ENCODE measurements around the gene PLA2G7.
"Not testable (repeated sequence)": the region's sequence is repeated elsewhere in the genome, so short reads cannot be mapped to it uniquely, and the experiment has no call there.

PLA2G7 gene

DNA sequence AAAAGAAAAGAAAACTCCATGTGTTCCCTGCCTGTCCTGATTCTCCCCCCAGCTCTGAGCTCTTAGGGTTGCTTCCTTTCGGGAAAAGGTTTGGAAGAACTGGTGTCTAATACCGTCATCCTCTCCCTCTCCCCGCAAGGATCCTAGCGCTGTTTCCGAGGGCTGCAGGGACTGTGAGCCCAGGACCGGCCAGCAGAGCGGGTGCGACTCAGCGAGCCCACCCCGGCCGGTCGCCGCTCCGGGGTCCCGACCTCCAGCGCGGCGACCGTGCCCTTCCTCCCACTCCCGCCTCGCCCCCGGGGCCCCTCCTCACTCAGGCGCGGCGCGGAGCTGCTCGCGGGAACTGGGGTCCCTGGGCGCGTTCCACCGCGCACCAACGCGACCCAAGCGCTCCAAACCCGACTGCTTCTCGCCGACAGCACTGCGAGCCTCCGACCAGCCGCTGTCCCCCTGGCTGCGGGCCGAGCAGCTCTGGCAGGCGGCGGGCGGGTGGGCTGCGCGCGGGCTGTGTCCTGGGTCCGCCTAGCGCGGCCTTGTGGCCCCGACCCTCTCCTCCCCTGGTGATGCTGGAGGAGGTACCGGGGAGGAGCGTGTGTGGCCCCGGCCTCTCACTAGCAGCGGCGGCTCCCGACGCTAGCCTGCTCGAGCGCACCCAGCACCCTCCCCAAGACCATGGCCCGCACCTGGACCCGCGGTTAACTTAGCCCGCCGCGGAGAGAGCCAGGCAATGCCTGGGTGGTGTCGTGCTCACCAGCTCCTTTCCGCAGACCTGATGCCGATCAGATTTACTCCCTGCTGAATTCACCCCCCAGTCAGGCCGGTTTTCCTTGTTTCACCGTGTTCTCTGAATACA lies at the start of gene PLA2G7:
TSS of gene PLA2G7 (minus strand) at position 509 of the 853 bp plus-strand sequence. CDS start 12,484 bp downstream, outside the sequence.
- no peak for DNase-seq (ENCODE audit: low read depth in 2 of 2)

DNA sequence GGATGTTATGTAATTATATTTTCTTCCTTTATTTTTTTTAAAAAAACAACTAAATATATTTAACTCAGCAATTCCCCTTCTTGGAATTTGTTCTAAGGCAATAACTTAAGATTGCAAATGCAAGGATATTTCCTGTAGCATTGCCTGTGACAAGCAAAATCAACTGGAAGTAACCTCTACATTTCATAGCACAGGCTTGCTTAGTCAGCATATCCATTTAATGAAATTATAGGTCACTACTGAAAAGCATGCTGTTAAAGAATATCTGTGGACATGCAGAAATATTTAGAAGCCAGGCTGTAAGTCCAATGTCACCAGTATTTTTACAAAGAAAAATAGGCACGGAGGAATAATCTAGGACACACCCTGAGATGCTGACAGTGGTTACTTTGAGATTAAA lies 49.4 kb upstream of the PLA2G7 start:
- DNase-seq (ENCODE audit: low read depth in 2 of 2) = no peak

DNA sequence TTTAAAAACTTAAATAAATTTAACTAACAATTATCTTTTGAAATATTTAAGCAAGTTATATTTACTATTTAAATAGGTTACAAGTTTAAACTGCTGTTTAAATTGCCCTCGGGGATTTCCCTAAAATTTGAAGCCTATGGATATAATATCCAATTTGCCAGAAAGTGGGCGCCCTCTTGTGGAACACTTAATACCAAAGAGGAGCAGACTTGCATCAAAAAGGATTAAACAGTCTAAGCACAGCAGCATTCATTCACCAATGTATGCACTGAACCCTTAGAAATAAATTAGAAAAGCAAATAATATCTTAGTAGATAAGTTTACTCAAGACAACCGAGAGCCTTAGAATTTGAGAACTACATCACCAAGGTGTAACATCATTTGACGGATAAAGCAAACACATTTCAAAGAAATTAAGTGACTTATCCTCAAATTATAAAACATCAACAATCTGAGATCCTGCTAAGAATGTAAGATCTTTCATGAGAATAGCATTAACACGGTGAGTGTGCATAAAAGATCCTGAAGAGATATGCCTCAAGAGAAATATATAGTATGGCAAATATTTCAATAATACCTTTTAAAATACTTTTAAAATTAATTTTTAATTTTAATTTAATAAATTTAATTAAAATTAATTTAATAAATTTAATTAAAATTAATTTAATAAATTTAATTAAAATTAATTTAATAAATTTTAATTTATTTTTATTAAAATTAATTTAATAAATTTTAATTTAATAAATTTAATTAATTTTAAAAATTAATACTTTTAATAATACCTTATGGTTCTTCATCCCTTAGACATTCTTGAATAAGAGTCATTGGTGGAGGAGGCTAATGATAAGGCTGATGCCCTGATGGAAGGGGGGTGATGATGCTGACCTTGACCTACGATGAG lies 46.6 kb upstream of the PLA2G7 start:
- peak in 1 of 2 experiments; percentile 22 for DNase-seq (ENCODE audit: low read depth in 2 of 2)

DNA sequence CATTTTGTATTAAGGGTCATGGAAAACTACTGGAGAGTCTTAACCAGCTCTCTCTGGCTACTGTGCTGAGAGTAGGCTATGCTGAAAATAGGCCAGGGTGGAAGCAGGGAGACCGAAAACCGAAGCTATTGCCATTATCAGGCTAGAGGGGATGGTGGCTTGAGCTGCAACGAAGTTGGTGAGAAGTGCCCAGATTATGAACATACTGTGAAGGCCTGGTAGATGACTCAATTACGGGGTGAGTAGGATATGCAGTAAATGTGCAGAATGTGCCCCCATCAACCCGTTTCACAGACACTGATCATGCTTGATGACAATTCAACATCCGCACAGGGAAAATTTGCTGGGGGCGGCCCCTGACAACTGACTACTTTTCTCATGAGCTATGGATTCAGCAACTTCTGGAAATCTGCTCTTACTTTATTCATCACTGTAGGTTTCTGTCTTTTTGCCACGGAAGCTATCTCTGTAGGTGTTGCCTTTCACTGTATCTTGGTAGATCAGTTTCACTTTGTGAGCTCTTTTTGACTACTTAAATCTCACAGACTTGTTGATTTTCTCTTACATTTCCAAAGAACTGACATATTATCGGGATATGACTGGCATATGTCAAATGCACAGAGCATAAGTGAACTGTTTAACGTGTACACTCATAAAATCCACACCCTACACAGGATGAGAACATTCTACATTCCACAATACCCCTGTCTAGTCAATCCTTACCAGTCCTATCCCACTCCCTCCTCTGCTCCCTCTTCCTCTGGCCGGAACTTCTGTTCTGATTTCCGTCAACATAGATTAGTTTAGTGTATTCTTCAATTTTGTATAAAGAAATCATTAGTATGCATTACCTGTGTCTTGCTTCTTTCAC lies 42.5 kb upstream of the PLA2G7 start:
- DNase-seq (ENCODE audit: low read depth in 2 of 2) = no peak

DNA sequence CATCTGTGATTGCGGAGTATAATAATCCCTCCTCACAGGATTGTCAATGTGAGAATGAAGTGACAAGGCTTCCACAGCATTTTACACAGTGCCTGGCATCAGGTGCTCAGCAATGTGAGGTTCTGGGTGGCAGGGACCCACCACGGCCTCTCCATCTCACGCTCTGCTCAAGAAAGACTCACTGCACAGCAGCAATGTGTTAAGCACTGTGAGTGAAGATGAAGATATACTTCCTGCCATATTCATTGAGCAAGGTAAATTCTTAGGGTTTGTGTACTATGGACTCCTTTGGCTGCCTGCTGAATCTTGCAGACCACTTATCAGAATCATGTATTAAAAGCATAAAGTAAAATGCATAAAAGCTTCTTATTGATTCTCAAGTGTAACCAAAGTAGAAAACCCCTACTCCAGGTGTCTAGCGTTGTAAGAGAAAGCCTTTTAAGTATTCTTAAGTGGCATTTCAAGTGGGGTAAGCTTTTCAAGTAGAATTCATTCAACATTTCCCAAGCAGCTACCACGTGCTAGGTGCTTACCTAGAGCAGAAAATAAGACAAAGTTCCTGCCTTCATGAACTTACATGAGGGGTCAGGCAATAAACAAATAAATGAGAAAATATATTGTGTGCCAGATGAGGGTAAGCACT lies 41.0 kb upstream of the PLA2G7 start:
- DNase-seq (ENCODE audit: low read depth in 2 of 2) = no peak

DNA sequence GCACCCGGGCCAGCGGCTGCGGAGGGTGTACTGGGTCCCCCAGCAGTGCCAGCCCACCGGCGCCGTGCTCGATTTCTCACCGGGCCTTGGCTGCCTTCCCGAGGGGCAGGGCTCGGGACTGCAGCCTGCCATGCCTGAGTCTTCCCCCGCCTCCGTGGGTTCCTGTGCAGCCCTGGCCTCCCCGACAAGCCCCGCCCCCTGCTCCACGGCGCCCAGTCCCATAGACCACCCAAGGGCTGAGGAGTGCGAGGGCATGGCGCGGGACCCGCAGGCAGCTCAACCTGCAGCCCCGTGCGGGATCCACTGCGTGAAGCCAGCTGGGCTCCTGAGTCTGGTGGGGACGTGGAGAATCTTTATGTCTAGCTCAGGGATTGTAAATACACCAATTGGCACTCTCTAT lies 39.6 kb upstream of the PLA2G7 start:
- not testable (repeated sequence) for DNase-seq (ENCODE audit: low read depth in 2 of 2)

DNA sequence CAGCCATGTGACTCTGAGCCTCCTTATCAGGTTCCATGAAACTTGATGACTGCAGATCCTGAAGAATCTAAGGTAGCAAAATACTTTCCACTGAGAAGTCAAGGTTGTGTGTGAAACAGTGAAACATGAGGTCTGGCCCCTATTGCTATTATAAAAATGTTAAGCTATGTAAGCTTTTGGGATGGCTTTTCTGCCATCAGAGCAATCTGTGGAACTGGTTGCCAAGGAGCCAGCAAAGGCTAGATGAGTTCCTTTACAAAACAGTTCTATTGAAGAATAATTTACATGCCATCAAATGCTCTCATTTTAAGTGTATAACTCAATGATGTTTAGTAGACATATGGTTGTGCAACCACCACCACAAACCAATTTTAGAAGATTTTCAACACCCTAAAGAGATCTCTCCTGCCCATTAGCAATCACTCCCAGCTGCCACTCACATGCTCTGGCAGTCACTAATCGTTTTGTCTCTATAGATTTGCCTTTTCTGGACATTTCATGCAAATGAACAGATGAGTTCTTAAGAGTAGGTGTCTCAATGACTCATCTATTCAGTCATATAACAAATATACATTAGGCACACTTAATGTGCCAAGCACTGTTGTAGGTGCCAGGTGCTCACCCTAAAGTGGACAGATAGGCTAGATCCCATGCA lies 38.2 kb upstream of the PLA2G7 start:
- no peak for DNase-seq (ENCODE audit: low read depth in 2 of 2)

DNA sequence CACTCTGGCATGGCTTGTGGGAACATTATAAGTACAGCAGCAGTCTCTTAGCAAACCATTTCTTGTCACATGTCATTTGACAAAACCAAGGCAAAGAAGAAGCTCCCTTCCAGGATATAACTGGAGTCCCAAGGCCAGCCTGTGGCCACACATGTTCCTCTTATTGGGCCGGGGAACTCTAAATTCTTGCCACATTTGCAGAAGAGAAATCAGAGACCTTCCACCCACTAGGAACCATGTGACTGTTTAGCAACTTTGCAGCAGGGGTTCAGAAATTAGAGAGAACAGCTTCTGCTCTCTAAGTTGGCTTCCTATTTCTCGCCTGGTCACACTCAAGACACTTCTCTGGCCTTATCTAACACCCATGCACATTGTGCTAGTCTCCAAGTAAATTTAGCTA lies 37.6 kb upstream of the PLA2G7 start:
- DNase-seq (ENCODE audit: low read depth in 2 of 2) = no peak

DNA sequence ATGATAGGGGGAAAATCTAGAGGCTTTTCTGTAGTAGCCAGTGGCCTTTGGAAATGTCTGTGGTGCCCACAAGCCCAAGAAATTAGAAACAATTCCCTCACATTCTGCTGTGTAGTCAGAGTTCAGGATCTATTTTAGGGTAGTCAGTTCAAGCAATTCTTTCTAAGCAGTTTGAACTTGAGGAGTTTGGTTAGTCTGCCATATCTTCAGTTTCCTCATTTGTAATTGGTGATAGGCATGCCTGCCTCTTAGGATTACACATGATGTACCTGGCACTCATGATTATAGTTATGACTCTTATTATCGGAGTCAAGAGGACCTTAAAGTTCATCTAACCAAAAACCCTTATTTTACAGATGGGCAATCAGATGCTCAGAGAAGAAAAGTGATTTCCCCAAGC lies 36.8 kb upstream of the PLA2G7 start:
- no peak for DNase-seq (ENCODE audit: low read depth in 2 of 2)

DNA sequence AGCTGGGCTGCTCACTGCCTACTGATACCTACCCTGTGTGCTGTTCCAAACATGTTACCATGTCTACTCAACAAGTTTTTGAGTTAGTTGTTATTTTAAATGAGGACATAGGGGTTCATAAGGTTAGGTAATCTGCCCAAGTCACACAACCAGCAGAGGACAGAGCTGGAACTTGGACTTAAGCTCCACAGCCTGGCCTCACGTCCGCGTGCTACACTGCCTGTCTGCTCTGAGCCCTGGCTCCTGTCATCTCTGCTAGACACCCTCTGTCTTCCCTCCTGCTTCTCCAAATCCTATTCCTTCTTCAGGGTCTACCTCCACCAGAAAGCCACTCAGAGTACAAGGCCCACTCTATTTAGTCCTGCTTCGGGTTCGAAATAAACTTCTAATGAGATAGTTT lies 29.8 kb upstream of the PLA2G7 start:
- DNase-seq (ENCODE audit: low read depth in 2 of 2) = no peak

DNA sequence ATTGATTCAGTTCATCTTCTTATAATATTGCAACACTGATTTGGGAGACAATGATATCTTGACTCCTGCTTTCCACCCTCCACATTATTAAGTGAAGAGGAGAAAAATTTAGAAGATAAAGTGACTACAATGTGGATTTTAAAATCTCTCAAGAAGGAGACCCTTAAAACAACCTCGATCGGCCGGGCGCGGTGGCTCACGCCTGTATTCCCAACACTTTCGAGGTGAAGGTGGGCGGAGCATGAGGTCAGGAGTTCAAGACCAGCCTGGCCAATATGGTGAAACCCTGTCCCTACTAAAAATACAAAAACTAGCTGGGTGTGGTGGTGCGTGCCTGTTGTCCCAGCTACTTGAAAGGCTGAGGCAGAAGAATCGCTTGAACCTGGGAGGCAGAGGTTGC lies 29.1 kb upstream of the PLA2G7 start:
- not testable (repeated sequence) for DNase-seq (ENCODE audit: low read depth in 2 of 2)

DNA sequence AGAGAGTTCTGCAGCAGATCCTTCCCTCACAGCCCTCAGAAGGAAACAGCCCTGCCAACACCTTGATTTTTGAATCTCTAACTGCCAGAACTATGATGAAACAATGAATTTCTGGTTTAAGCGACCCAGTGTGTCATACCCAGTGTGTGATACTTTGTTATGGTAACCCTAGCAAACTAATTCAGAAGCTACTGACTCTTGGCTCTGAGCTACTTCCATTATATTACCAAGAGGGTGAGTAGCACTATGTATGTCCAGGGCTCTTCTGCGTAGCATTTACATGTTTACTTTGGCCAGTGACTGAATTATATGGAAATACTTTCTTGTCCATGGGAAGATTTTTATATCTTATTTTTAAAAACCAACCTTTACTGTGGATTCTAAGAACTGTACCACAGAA lies 28.3 kb upstream of the PLA2G7 start:
- no peak for DNase-seq (ENCODE audit: low read depth in 2 of 2)

DNA sequence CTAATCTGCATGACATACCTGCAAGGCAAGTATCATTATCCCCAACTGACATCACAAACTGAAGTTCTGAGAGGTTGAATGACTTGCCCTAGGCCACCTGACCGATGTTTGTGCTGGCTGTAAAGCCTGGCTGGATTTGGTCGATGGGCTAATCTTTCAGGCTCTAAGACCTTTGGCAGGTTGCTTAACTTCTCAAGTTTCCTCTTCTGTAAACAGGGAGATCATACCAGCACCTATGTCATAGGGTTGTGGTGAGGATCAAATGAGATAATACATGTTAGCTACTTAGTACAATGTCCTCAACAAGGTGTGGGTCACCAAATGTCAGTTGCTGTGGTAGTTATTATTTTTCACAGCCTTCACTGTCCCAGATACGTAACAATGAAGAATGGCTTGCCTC lies 25.8 kb upstream of the PLA2G7 start:
- DNase-seq (ENCODE audit: low read depth in 2 of 2) = no peak

DNA sequence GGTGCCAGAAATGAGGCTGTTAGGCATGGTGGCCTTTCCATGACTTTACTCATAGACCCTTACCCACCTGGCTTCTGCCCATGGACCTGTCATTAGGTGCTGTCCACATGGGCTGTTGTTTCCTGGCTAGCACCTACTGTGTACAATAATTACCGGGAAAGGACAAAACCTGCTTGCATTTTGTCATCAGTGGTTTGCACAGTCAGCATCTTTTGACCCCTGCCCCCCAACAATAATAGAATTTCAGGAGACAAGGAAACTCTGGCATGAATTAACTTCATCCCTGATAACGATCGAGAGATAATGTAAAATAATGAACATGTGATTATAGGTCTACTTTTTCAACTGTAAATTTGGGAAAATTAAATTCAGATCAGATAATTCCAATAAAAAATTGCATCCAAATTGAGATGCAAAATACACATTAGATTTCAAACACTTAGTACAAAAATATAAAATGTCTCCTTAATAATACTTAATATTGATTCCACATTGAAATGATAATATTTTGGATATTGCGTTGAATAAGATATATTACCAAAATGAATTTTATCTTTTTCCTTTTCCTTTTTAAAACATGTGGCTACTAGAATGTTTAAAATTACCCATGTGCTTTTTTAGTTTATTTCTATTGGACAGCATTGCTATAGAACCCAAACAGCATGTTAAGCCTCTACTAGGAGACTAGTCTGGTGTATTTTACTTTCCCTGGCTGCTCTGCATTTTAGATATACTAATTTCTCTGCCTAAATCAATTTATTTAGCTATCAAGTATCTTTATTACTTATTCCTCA lies 24.0 kb upstream of the PLA2G7 start:
- DNase-seq (ENCODE audit: low read depth in 2 of 2) = no peak

DNA sequence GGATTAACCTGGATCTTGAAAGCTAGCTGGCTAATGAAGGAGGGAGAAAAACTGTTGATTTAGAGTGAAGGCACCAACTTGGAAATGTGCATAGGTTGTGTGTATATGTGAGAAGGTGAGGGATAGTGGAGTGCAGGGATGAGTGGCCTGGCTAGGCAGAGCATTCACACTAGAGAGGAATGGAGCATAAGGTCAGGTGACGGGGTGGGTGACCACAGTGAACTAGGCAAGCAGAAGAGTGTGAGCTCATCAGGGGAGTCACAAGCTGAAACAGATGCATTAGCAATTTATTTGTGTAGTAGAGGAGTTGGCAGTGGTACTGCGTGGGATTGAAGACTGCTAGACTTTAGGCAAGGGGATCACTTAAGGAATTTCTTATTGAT lies 22.0 kb upstream of the PLA2G7 start:
- DNase-seq (ENCODE audit: low read depth in 2 of 2) = no peak

DNA sequence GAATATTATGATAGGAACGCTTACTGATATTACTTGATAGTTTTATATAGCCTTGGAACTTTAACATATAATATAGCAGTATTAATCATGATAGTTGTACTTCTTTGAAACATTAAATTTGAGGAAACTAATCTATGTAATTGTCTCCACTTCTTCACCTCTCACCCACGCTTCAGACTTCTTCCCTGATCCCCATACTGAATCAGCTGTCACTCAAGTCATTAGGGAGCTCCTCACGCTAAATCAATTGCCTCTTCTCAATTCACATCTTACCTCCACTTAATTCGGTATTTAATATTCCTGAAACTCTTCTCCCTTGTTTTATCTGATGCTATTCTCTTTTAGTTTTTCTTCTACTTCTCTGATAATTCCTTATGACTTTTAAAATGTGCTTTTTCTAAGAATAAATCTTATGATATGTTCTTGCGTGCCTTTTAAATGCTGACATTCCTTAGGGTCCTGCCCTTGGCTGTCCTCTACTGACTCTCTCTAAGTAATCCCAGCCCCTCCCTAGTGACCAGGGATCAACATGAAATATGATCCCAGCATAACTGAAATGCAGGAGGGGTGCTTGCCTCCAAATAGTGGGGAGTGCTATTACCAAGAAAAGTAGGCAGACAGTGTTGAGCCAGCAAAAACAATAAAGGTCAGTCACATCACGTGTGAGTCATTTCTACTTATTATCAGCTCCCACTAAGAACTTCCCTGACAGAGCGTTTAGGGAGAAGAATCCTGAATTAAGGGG lies 21.5 kb upstream of the PLA2G7 start:
- no peak for DNase-seq (ENCODE audit: low read depth in 2 of 2)

DNA sequence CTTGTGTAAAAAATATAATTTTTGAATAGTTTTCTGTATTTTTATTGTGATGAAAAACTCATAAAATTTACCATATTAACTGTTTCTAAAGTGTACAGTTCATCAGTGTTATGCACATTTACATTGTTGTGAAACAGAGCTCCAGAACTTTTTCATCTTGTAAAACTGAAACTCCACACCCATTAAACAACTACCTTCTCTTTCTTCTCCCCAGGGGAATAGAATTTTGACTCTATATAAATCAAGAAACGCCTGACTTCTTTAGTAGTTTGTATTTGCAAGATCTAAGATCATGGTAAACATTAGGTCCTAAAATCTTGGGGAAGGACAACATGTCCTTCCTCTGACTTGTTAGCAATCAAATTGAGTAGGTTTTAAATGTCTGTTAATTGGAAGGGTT lies 20.7 kb upstream of the PLA2G7 start:
- DNase-seq (ENCODE audit: low read depth in 2 of 2) = no peak

DNA sequence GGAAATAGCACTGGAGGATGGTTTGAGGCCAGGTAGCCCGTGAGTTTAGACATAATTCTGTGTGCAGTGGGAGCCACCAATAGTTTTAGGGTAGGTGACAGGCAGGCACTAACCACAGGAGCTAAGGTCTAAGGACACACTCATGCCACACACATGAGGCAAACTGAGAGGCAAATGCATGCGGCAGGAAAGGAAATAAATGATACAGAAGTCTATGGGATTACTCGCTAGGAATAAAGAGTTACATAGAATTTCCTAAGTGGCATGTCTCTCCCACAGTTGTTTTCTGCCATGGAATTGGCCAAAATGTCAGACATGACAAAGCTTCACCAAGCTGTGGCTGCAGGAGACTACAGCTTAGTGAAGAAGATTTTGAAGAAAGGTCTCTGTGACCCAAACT lies 16.5 kb upstream of the PLA2G7 start:
- no peak for DNase-seq (ENCODE audit: low read depth in 2 of 2)

DNA sequence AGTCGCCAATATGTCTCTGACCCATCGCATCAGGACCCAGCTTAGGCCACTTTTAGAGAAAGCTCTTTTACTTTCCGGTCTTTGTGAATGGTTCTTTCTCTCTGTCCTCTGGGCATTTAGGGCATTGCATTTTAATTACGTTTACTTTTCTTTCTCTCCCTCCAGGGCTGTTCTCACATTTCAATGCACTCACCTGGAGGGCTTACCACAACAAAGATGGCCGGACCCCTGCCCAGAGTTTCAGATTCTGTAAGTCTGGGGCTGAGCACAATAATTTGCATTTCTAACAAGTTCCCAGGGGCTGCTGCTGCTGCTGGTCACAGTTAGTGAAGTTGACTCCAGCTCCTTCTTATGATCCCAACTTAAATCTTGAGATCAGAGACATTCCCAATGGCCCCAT lies 14.6 kb upstream of the PLA2G7 start:
- DNase-seq (ENCODE audit: low read depth in 2 of 2) = no peak

All from stimulated activated CD4-positive, alpha-beta T cell treated with anti-CD3 and anti-CD28 coated beads, Interleukin-12 subunit alpha, Interleukin-12 subunit beta, amount 100 ng/mL, for 24 hours (primary cell).